GM12878 (cell line): ENCODE measurements around the gene GPC6. TPM values are rescaled to one million over a fixed set of nuclear protein-coding genes. Genes with fewer than 3 reads are reported as not detected.

Source experiments
- ATAC-seq: fragments of 200-7000 bp; cut with Tn5 transposase; 3 replicates; pipeline ENCODE4 v1.9.1; 2020; ENCODE audit warnings: mild to moderate bottlenecking, moderate library complexity
- BruUV-seq: library from RNA; stranded (reverse); fragments of 400-500 nt; replicated peaks from 2 replicates; lab custom pipeline; 2021; lab: Mats Ljungman, UMichigan
- CTCF ChIA-PET: fragments of 300-600 bp; sonication (Branson Sonifier 250); formaldehyde crosslinking; extraction: SDS; loops from one replicate; lab custom pipeline; 2021; ENCODE audit warnings: inconsistent platforms; lab: Yijun Ruan, JAX
- POLR2A ChIA-PET: fragments of 350-600 bp; formaldehyde crosslinking; extraction: SDS; loops from one replicate; lab custom pipeline; 2021; ENCODE audit warnings: inconsistent platforms; lab: Charles Lee
- RAD21 ChIA-PET: fragments of 300-600 bp; sonication (Branson Sonifier 250); formaldehyde crosslinking; loops from one replicate; lab custom pipeline; 2023; ENCODE audit warnings: antibody characterized with exemption; ENCODE audit not compliant: unreplicated experiment; lab: Charles Lee
- SMC1A ChIA-PET: fragments of 300-600 bp; sonication (Branson Sonifier 250); formaldehyde crosslinking; loops from one replicate; lab custom pipeline; 2023; ENCODE audit not compliant: unreplicated experiment, uncharacterized antibody; lab: Charles Lee
- DNase-seq: peaks from one replicate; pipeline ENCODE4 v3.0.0-alpha.2; 2011; ENCODE audit warnings: low read depth, low spot score
- FAIRE-seq: peaks from 3 replicates; lab custom pipeline; 2011; peaks lifted over from hg19 to GRCh38; lab: Jason Lieb, UNC
- H2AFZ ChIP-seq: 2 replicates; pipeline ENCODE4 v1.6.0; 2011; ENCODE audit warnings: low read depth, low read length, control low read depth; ENCODE audit not compliant: control insufficient read depth
- H3K27ac ChIP-seq: 2 replicates; pipeline ENCODE4 v1.5.1; 2011; ENCODE audit warnings: control low read depth; ENCODE audit not compliant: control insufficient read depth, insufficient read depth
- H3K27me3 ChIP-seq, 2 experiments: replicated peaks in 1 of 2; 2 replicates each; pipeline versions ENCODE4 v1.6.0 to v1.6.1; 2011; ENCODE audit warnings: low read length in 1 of 2; ENCODE audit not compliant: control insufficient read depth in 2 of 2, insufficient read depth in 2 of 2
- H3K36me3 ChIP-seq, 2 experiments: 2 replicates each; pipeline ENCODE4 v1.5.1; 2011; ENCODE audit warnings: low read length in 1 of 2; ENCODE audit not compliant: control insufficient read depth in 2 of 2, insufficient read depth in 2 of 2
- H3K4me1 ChIP-seq: 2 replicates; pipeline ENCODE4 v1.6.1; 2011; ENCODE audit warnings: mild to moderate bottlenecking, low read length, moderate library complexity, mixed read lengths; ENCODE audit not compliant: control insufficient read depth, insufficient read depth
- H3K4me2 ChIP-seq: 2 replicates; pipeline ENCODE4 v1.6.0; 2011; ENCODE audit warnings: control low read depth; ENCODE audit not compliant: control insufficient read depth, insufficient read depth
- H3K4me3 ChIP-seq: fragments of 200-600 bp; sonication (generic); 2 replicates; pipeline ENCODE4 v1.5.1; 2016
- H3K79me2 ChIP-seq: 2 replicates; pipeline ENCODE4 v1.6.0; 2011; ENCODE audit warnings: low read length; ENCODE audit not compliant: control insufficient read depth, insufficient read depth
- H3K9ac ChIP-seq: 2 replicates; pipeline ENCODE4 v1.8.0; 2011; ENCODE audit warnings: low read length, control low read depth, mixed read lengths; ENCODE audit not compliant: control insufficient read depth, insufficient read depth
- H3K9me3 ChIP-seq: replicated peaks from 3 replicates; pipeline ENCODE4 v1.5.1; 2011; ENCODE audit warnings: mild to moderate bottlenecking, low read length; ENCODE audit not compliant: control insufficient read depth, insufficient read depth
- H4K20me1 ChIP-seq: 2 replicates; pipeline ENCODE4 v1.6.0; 2011; ENCODE audit not compliant: control insufficient read depth, insufficient read depth
- BACH1 ChIP-seq: fragments of 450-650 bp; IDR thresholded peaks from 2 replicates; pipeline ENCODE4 v1.6.1; 2017; ENCODE audit warnings: mild to moderate bottlenecking, borderline replicate concordance
- BCL11A ChIP-seq: IDR thresholded peaks from 2 replicates; pipeline ENCODE4 v1.6.1; 2011; ENCODE audit warnings: low read depth, low read length
- BHLHE40 ChIP-seq, 2 experiments: fragments of 450-650 bp in 1 of 2; IDR thresholded peaks; 2 replicates each; pipeline ENCODE4 v1.6.1; 2011 to 2017; ENCODE audit warnings: low read depth in 2 of 2, borderline replicate concordance in 1 of 2, improper control_type of control experiment in 1 of 2, low read length in 1 of 2, mild to moderate bottlenecking in 1 of 2
- CBX3 ChIP-seq: fragments of 200-600 bp; sonication (generic); IDR thresholded peaks from 2 replicates; pipeline ENCODE4 v1.6.1; 2016; ENCODE audit warnings: low read depth, borderline replicate concordance
- E4F1 ChIP-seq: fragments of 450-650 bp; IDR thresholded peaks from 2 replicates; pipeline ENCODE4 v1.6.1; 2018; ENCODE audit warnings: borderline replicate concordance, mild to moderate bottlenecking; ENCODE audit not compliant: partially characterized antibody
- IRF5 ChIP-seq: fragments of 450-650 bp; IDR thresholded peaks from 2 replicates; pipeline ENCODE4 v1.6.1; 2017; ENCODE audit warnings: borderline replicate concordance
- SPI1 ChIP-seq: IDR thresholded peaks from 2 replicates; pipeline ENCODE4 v1.6.1; 2011; ENCODE audit warnings: low read depth, mild to moderate bottlenecking, low read length, moderate library complexity, borderline replicate concordance; ENCODE audit not compliant: insufficient read depth
- USF1 ChIP-seq: IDR thresholded peaks from 2 replicates; pipeline ENCODE4 v1.6.1; 2011; ENCODE audit warnings: borderline replicate concordance, low read depth, mild to moderate bottlenecking, moderate library complexity, mixed read lengths, low read length; ENCODE audit not compliant: insufficient read depth; ENCODE audit errors: extremely low read length
- USF2 ChIP-seq: IDR thresholded peaks from 2 replicates; pipeline ENCODE4 v1.6.1; 2011; ENCODE audit warnings: low read depth, low read length, improper control_type of control experiment, borderline replicate concordance
- WGBS: methylation state at CpG from one replicate; pipeline ENCODE4 v1.1.6; 2016; ENCODE audit warnings: low lambda C conversion rate; ENCODE audit not compliant: insufficient replicate concordance, insufficient coverage; ENCODE audit errors: missing lambda C conversion rate; 5-methylcytosine and 5-hydroxymethylcytosine counted together
- in situ Hi-C: fragments of 300-500 bp; cut with MboI; formaldehyde crosslinking; loops from 9 replicates; pipeline ENCODE4 v1.14.3; 2018; ENCODE audit warnings: mixed read lengths
- intact Hi-C: fragments of 100-400 bp; cut with micrococcal nuclease; formaldehyde crosslinking; loops from one replicate; pipeline ENCODE4 v1.14.2; 2022; ENCODE audit not compliant: unreplicated experiment
- polyA plus RNA-seq, 11 experiments: library from polyadenylated mRNA; depleted of rRNA in 4 of 11; unstranded in 6 of 11; stranded (reverse) in 5 of 11; fragments of >200 nt; fragmentation: Nextera tagmentation in 4 of 11; fragmentation: Illumina TruSeq in 1 of 11; extraction: Ambion mirVana in 4 of 11; extraction: Trizol in 1 of 11; gene quantifications; 1 replicate in 1 of 11; 2 replicates in 10 of 11; pipeline versions ENCODE4 v1.2.1 to v1.2.3, GENCODE V29; 2011 to 2016; ENCODE audit warnings: inconsistent platforms in 2 of 11, missing spikeins in 2 of 11, low read depth in 1 of 11
- total RNA-seq, 4 experiments: library from RNA; depleted of rRNA in 3 of 4; stranded (reverse); fragments of >200 nt in 3 of 4; fragmentation: Illumina TruSeq in 1 of 4; extraction: Trizol in 1 of 4; gene quantifications; 2 replicates each; pipeline versions ENCODE4 v1.2.1 to v1.2.3, GENCODE V29; 2013 to 2021
- TF ChIP-seq, protein P1 (sequence below): IDR thresholded peaks from 2 replicates; pipeline ENCODE4 v1.6.1; 2011; ENCODE audit warnings: borderline replicate concordance, low read depth, mild to moderate bottlenecking, moderate library complexity, low read length; ENCODE audit not compliant: insufficient read depth, poor library complexity, severe bottlenecking
- TF ChIP-seq, protein P2 (sequence below): IDR thresholded peaks from 2 replicates; pipeline ENCODE4 v1.6.1; 2012; ENCODE audit warnings: mild to moderate bottlenecking, low read depth, low read length

GPC6 gene
- total and polyA plus RNA-seq, 10 of the 15 experiments (the other 5 are each of a cell fraction or from before 2014, with no cell fraction given): 0.03 to 0.04 (median 0.03) TPM; not detected in 7

GRCh38 chr13:94339116-94339687 lies 1112.6 kb downstream of the GPC6 start:
- Histone ChIP-seq H3K4me2 (no peak overlapping the region), H3K79me2 (no peaks in the 10 kb centered on the region), H3K9me3 (no peaks in the 10 kb centered on the region), H3K27me3 (no peaks in the 10 kb centered on the region), H3K4me3 (no peak overlapping the region), H4K20me1 (no peaks in the 10 kb centered on the region), H2AFZ (no peak overlapping the region), H3K27ac (no peak overlapping the region), H3K36me3 (no peaks in the 10 kb centered on the region), H3K9ac (no peak overlapping the region), H3K4me1 (no peaks in the 10 kb centered on the region)
- ChIA-PET POLR2A (no interaction called here), SMC1A (interaction anchor here (0.6 kb wide), 1 partner anchor 16 kb away, joined by 3 read pairs; no protein-coding TSS in a partner anchor), RAD21 (no interaction called here), CTCF (no interaction called here)
- intact Hi-C loops: no loop called here
- in situ Hi-C loops: no loop called here
- no peak for FAIRE-seq
- BruUV-seq: no TSS peak
- 69% methylated on average over 11 of the region's 11 CpGs for WGBS
- no peak for ATAC-seq
- DNase-seq: no peak
- no peak for TF ChIP-seq BACH1
- TF ChIP-seq USF1: no peak
- TF ChIP-seq USF2: no peak
- TF ChIP-seq, protein P1, sequence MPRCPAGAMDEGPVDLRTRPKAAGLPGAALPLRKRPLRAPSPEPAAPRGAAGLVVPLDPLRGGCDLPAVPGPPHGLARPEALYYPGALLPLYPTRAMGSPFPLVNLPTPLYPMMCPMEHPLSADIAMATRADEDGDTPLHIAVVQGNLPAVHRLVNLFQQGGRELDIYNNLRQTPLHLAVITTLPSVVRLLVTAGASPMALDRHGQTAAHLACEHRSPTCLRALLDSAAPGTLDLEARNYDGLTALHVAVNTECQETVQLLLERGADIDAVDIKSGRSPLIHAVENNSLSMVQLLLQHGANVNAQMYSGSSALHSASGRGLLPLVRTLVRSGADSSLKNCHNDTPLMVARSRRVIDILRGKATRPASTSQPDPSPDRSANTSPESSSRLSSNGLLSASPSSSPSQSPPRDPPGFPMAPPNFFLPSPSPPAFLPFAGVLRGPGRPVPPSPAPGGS: no peak
- no peak for TF ChIP-seq E4F1
- no peak for TF ChIP-seq BCL11A
- no peak for TF ChIP-seq SPI1
- no peak for TF ChIP-seq CBX3
- TF ChIP-seq, protein P2, sequence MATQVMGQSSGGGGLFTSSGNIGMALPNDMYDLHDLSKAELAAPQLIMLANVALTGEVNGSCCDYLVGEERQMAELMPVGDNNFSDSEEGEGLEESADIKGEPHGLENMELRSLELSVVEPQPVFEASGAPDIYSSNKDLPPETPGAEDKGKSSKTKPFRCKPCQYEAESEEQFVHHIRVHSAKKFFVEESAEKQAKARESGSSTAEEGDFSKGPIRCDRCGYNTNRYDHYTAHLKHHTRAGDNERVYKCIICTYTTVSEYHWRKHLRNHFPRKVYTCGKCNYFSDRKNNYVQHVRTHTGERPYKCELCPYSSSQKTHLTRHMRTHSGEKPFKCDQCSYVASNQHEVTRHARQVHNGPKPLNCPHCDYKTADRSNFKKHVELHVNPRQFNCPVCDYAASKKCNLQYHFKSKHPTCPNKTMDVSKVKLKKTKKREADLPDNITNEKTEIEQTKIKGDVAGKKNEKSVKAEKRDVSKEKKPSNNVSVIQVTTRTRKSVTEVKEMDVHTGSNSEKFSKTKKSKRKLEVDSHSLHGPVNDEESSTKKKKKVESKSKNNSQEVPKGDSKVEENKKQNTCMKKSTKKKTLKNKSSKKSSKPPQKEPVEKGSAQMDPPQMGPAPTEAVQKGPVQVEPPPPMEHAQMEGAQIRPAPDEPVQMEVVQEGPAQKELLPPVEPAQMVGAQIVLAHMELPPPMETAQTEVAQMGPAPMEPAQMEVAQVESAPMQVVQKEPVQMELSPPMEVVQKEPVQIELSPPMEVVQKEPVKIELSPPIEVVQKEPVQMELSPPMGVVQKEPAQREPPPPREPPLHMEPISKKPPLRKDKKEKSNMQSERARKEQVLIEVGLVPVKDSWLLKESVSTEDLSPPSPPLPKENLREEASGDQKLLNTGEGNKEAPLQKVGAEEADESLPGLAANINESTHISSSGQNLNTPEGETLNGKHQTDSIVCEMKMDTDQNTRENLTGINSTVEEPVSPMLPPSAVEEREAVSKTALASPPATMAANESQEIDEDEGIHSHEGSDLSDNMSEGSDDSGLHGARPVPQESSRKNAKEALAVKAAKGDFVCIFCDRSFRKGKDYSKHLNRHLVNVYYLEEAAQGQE: no peak
- no peak for TF ChIP-seq BHLHE40 (IDR thresholded peaks at IDR 0.05; ENCODE audit: borderline replicate concordance in 1 of 2, low read depth in 2 of 2, low read length in 1 of 2)
- TF ChIP-seq IRF5: no peak
